ENCODE measurements around the gene CEP126.

The CEP126 gene

GRCh38 chr11:102017026-102017425 lies 102.2 kb downstream of the CEP126 start:
- H3K36me3 Mint-ChIP-seq (ENCODE audit: low read depth): no peaks in the 10 kb centered on the region
- no peak overlapping the region for H3K27ac Mint-ChIP-seq
- TF ChIP-seq CTCF (IDR thresholded peaks at IDR 0.05): no peak
- DNase-seq: no peak
- H3K9me3 Mint-ChIP-seq: no peaks in the 10 kb centered on the region
- no peak overlapping the region for H3K4me3 Mint-ChIP-seq
- peaks cover 8% of the 10 kb centered on the region for H3K27me3 Mint-ChIP-seq (ENCODE audit: low read depth, poor library complexity)
- H3K4me1 Mint-ChIP-seq: peaks cover 8% of the 10 kb centered on the region

DNA sequence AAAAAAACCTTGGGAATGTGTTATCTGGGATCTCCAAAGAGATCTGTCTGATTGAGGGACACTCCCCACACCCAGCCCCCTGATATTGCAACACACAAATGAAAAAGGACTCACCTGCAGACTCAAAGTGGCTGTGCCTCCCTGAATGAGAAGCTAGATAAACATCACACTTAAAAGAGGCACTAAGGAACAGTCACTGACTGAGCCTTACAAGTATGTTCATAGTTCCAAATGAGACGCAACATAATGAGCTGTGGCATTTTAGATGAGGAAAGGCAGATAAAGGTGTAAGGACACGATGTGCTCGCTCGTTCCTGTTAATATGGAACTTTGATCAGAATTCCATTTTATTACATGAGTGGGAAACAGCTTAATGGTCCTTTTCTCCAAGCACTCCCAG lies 111.4 kb downstream of the CEP126 start:
- H3K9me3 Mint-ChIP-seq: no peaks in the 10 kb centered on the region
- H3K4me1 Mint-ChIP-seq: peaks cover 18% of the 10 kb centered on the region
- H3K27ac Mint-ChIP-seq: no peak overlapping the region
- no peak for DNase-seq
- no peak for TF ChIP-seq CTCF (IDR thresholded peaks at IDR 0.05)
- no peaks in the 10 kb centered on the region for H3K36me3 Mint-ChIP-seq (ENCODE audit: low read depth)
- peaks cover 3% of the 10 kb centered on the region for H3K27me3 Mint-ChIP-seq (ENCODE audit: low read depth, poor library complexity)
- no peak overlapping the region for H3K4me3 Mint-ChIP-seq

- Mint-ChIP-seq H3K27me3 (ENCODE audit: low read depth, poor library complexity) (peaks cover 3% of the 10 kb centered on the region), H3K9me3 (no peaks in the 10 kb centered on the region), H3K4me3 (no peak overlapping the region), H3K27ac (no peak overlapping the region), H3K4me1 (peaks cover 18% of the 10 kb centered on the region), H3K36me3 (ENCODE audit: low read depth) (no peaks in the 10 kb centered on the region)
- TF ChIP-seq CTCF (IDR thresholded peaks at IDR 0.05): no peak
- no peak for DNase-seq
Observed at GRCh38 chr11:102026959-102027358, 112.1 kb downstream of the CEP126 start.

- H3K36me3 Mint-ChIP-seq (ENCODE audit: low read depth): peaks cover 9% of the 10 kb centered on the region
- no peaks in the 10 kb centered on the region for H3K27me3 Mint-ChIP-seq (ENCODE audit: low read depth, poor library complexity)
- H3K4me3 Mint-ChIP-seq: no peak overlapping the region
- H3K4me1 Mint-ChIP-seq: no peaks in the 10 kb centered on the region
- TF ChIP-seq CTCF (IDR thresholded peaks at IDR 0.05): no peak
- H3K9me3 Mint-ChIP-seq: peaks cover 32% of the 10 kb centered on the region
- no peak for DNase-seq
- H3K27ac Mint-ChIP-seq: no peak overlapping the region
Observed at GRCh38 chr11:102036757-102037156, 121.9 kb downstream of the CEP126 start.

- peaks cover 22% of the 10 kb centered on the region for H3K4me1 Mint-ChIP-seq
- no peak overlapping the region for H3K27ac Mint-ChIP-seq
- peak overlapping the region; percentile 83 for H3K4me3 Mint-ChIP-seq
- H3K9me3 Mint-ChIP-seq: peaks cover 4% of the 10 kb centered on the region
- DNase-seq: no peak
- TF ChIP-seq CTCF (IDR thresholded peaks at IDR 0.05): no peak
- H3K36me3 Mint-ChIP-seq (ENCODE audit: low read depth): no peaks in the 10 kb centered on the region
- H3K27me3 Mint-ChIP-seq (ENCODE audit: low read depth, poor library complexity): no peaks in the 10 kb centered on the region
Observed at GRCh38 chr11:102046841-102047240, 132.0 kb downstream of the CEP126 start.

- no peak for TF ChIP-seq CTCF (IDR thresholded peaks at IDR 0.05)
- Mint-ChIP-seq H3K36me3 (ENCODE audit: low read depth) (no peaks in the 10 kb centered on the region), H3K27me3 (ENCODE audit: low read depth, poor library complexity) (no peaks in the 10 kb centered on the region), H3K27ac (peak within 1 kb of the TSS; percentile 36), H3K4me1 (peaks cover 22% of the 10 kb centered on the region), H3K9me3 (peaks cover 4% of the 10 kb centered on the region), H3K4me3 (peak within 1 kb of the TSS; percentile 83)
- peak; percentile 88 for DNase-seq
Observed at GRCh38 chr11:102047305-102047924, 132.6 kb downstream of the CEP126 start, which contains the start of gene CFAP300. Gene CFAP300 (plus strand): TSS chr11:102047437. CDS start chr11:102047471, 34 bp downstream.
